H9 (cell line): Measurements from ENCODE around the gene TMEM204. TPM values are rescaled to one million over a fixed set of nuclear protein-coding genes. Genes with fewer than 3 reads are reported as not detected.

Source experiments
- DNase-seq: peaks from one replicate; pipeline ENCODE4 v3.0.0-alpha.2; 2017
- H2AFZ ChIP-seq: one replicate; pipeline ENCODE4 v1.6.1; 2013; ENCODE audit warnings: mild to moderate bottlenecking, low read length, control low read depth, moderate library complexity
- H2AK5ac ChIP-seq: 2 replicates; pipeline ENCODE4 v1.6.1; 2013; ENCODE audit warnings: low read length, control low read depth, mixed read lengths; ENCODE audit not compliant: insufficient read length
- H2BK120ac ChIP-seq: one replicate; pipeline ENCODE4 v1.6.1; 2013; ENCODE audit warnings: low read depth, mild to moderate bottlenecking, low read length, control low read depth, inconsistent platforms; ENCODE audit not compliant: poor library complexity, severe bottlenecking
- H2BK12ac ChIP-seq: 2 replicates; pipeline ENCODE4 v1.6.1; 2013; ENCODE audit warnings: low read length, control low read depth, mixed read lengths, low read depth; ENCODE audit not compliant: insufficient read length
- H2BK15ac ChIP-seq: 2 replicates; pipeline ENCODE4 v1.6.1; 2013; ENCODE audit warnings: low read depth, low read length, control low read depth
- H2BK20ac ChIP-seq: one replicate; pipeline ENCODE4 v1.6.1; 2013; ENCODE audit warnings: low read depth, mild to moderate bottlenecking, low read length, control low read depth, inconsistent platforms; ENCODE audit not compliant: poor library complexity, severe bottlenecking
- H2BK5ac ChIP-seq: 2 replicates; pipeline ENCODE4 v1.6.1; 2013; ENCODE audit warnings: low read length, control low read depth, mixed read lengths; ENCODE audit not compliant: insufficient read length
- H3K14ac ChIP-seq: 2 replicates; pipeline ENCODE4 v1.6.1; 2013; ENCODE audit warnings: low read length, control low read depth; ENCODE audit not compliant: insufficient read depth
- H3K18ac ChIP-seq: 2 replicates; pipeline ENCODE4 v1.6.1; 2013; ENCODE audit warnings: low read depth, mild to moderate bottlenecking, mixed read lengths, low read length, control low read depth; ENCODE audit not compliant: insufficient read length
- H3K23ac ChIP-seq: 2 replicates; pipeline ENCODE4 v1.6.1; 2013; ENCODE audit warnings: low read length, control low read depth, mixed read lengths, low read depth; ENCODE audit not compliant: insufficient read length
- H3K23me2 ChIP-seq: 2 replicates; pipeline ENCODE4 v1.6.1; 2013; ENCODE audit warnings: low read depth, mild to moderate bottlenecking, mixed read lengths, low read length, control low read depth; ENCODE audit not compliant: insufficient read length, poor library complexity, severe bottlenecking
- H3K27ac ChIP-seq: 2 replicates; pipeline ENCODE4 v1.5.1; 2013; ENCODE audit warnings: low read length, control low read depth, mixed read lengths, low read depth; ENCODE audit not compliant: insufficient read length
- H3K27me3 ChIP-seq: 2 replicates; pipeline ENCODE4 v1.6.1; 2013; ENCODE audit warnings: low read length, control low read depth, inconsistent platforms; ENCODE audit not compliant: insufficient read depth
- H3K4ac ChIP-seq: 2 replicates; pipeline ENCODE4 v1.6.1; 2013; ENCODE audit warnings: low read depth, mild to moderate bottlenecking, control low read depth, inconsistent platforms, low read length, moderate library complexity
- H3K4me1 ChIP-seq: 2 replicates; pipeline ENCODE4 v1.6.1; 2013; ENCODE audit warnings: low read length, control low read depth, inconsistent platforms; ENCODE audit not compliant: insufficient read depth
- H3K4me2 ChIP-seq: 2 replicates; pipeline ENCODE4 v1.6.1; 2013; ENCODE audit warnings: low read length, control low read depth, mixed read lengths; ENCODE audit not compliant: insufficient read length, insufficient read depth
- H3K56ac ChIP-seq: 2 replicates; pipeline ENCODE4 v1.6.1; 2013; ENCODE audit warnings: low read depth, mild to moderate bottlenecking, mixed read lengths, low read length, control low read depth; ENCODE audit not compliant: insufficient read length
- H3K79me1 ChIP-seq: 2 replicates; pipeline ENCODE4 v1.6.1; 2013; ENCODE audit warnings: low read depth, mild to moderate bottlenecking, moderate library complexity, low read length, control low read depth, inconsistent platforms; ENCODE audit not compliant: insufficient read depth, poor library complexity, severe bottlenecking
- H3K79me2 ChIP-seq: 2 replicates; pipeline ENCODE4 v1.6.1; 2013; ENCODE audit warnings: low read length, control low read depth, inconsistent platforms; ENCODE audit not compliant: insufficient read depth
- H3K9ac ChIP-seq: 2 replicates; pipeline ENCODE4 v1.6.1; 2013; ENCODE audit warnings: low read length, control low read depth, mixed read lengths; ENCODE audit not compliant: insufficient read length; ENCODE audit errors: extremely low read depth
- H3K9me3 ChIP-seq: one replicate; pipeline ENCODE4 v1.6.1; 2013; ENCODE audit warnings: low read depth, low read length, inconsistent platforms; ENCODE audit not compliant: control insufficient read depth
- H3T11ph ChIP-seq: one replicate; pipeline ENCODE4 v1.6.1; 2013; ENCODE audit warnings: mild to moderate bottlenecking, low read length, control low read depth, inconsistent platforms
- H4K20me1 ChIP-seq: one replicate; pipeline ENCODE4 v1.6.1; 2013; ENCODE audit not compliant: control insufficient read depth, insufficient read length, insufficient read depth
- H4K5ac ChIP-seq: 2 replicates; pipeline ENCODE4 v1.6.1; 2013; ENCODE audit warnings: low read depth, mild to moderate bottlenecking, mixed read lengths, low read length, control low read depth; ENCODE audit not compliant: insufficient read length
- H4K8ac ChIP-seq: replicated peaks from 2 replicates; pipeline ENCODE4 v1.6.1; 2013; ENCODE audit warnings: low read length, control low read depth, mixed read lengths, low read depth; ENCODE audit not compliant: insufficient read length
- H4K91ac ChIP-seq: 2 replicates; pipeline ENCODE4 v1.6.1; 2013; ENCODE audit warnings: low read depth, mild to moderate bottlenecking, moderate library complexity, mixed read lengths, low read length, control low read depth; ENCODE audit not compliant: insufficient read length
- H3K27ac Mint-ChIP-seq, 3 experiments: 2 replicates in 2 of 3; 3 replicates in 1 of 3; pipeline ENCODE4 v1.8.0; 2020 to 2021; ENCODE audit warnings: mixed read lengths in 3 of 3, mild to moderate bottlenecking in 1 of 3, moderate library complexity in 1 of 3
- H3K27me3 Mint-ChIP-seq: 2 replicates; pipeline ENCODE4 v1.8.0; 2021; ENCODE audit warnings: low read depth, mild to moderate bottlenecking, moderate library complexity, mixed read lengths
- H3K36me3 Mint-ChIP-seq, 3 experiments: 2 replicates in 2 of 3; 3 replicates in 1 of 3; pipeline ENCODE4 v1.8.0; 2020 to 2021; ENCODE audit warnings: low read depth in 3 of 3, mixed read lengths in 3 of 3; ENCODE audit not compliant: insufficient read depth in 1 of 3
- H3K4me1 Mint-ChIP-seq, 2 experiments: 2 replicates each; pipeline ENCODE4 v1.8.0; 2020; ENCODE audit warnings: mixed read lengths in 2 of 2
- H3K4me3 Mint-ChIP-seq, 2 experiments: 2 replicates in 1 of 2; 3 replicates in 1 of 2; pipeline ENCODE4 v1.8.0; 2020 to 2021; ENCODE audit warnings: mild to moderate bottlenecking in 2 of 2, mixed read lengths in 2 of 2, moderate library complexity in 1 of 2
- H3K9me3 Mint-ChIP-seq, 2 experiments: 2 replicates in 1 of 2; 3 replicates in 1 of 2; pipeline ENCODE4 v1.8.0; 2020; ENCODE audit warnings: mild to moderate bottlenecking in 2 of 2, mixed read lengths in 2 of 2, moderate library complexity in 1 of 2
- CTCF ChIP-seq: fragments of 200-600 bp; sonication (generic); conservative IDR thresholded peaks from 3 replicates; pipeline ENCODE4 v1.8.0; 2021; ENCODE audit warnings: antibody characterized with exemption, mild to moderate bottlenecking
- WGBS: extraction: QIAGEN DNeasy Blood & Tissue Kit; methylation state at CpG from one replicate; pipeline ENCODE4 v1.1.7; 2013; ENCODE audit warnings: missing lambda C conversion rate, low lambda C conversion rate, mixed read lengths; ENCODE audit not compliant: insufficient read length; ENCODE audit errors: extremely low coverage; 5-methylcytosine and 5-hydroxymethylcytosine counted together
- total RNA-seq: library from RNA; stranded (reverse); gene quantifications from 2 replicates; pipeline ENCODE4 v1.2.1, GENCODE V29; 2021

TMEM204 gene
- total RNA-seq, 1 experiment from 2014 or later: not detected

- H3K27ac Mint-ChIP-seq: no peak overlapping the region
- Histone ChIP-seq H4K5ac (no peak overlapping the region), H2BK20ac (no peak overlapping the region), H2BK12ac (no peak overlapping the region), H3T11ph (no peak overlapping the region), H3K56ac (no peak overlapping the region), H3K79me2 (no peaks in the 10 kb centered on the region), H3K9ac (no peak overlapping the region), H3K4me2 (no peak overlapping the region), H4K8ac (no peak overlapping the region), H3K4ac (no peak overlapping the region), H3K14ac (no peak overlapping the region), H3K27me3 (no peaks in the 10 kb centered on the region), H3K27ac (no peak overlapping the region), H4K91ac (no peak overlapping the region), H3K18ac (no peak overlapping the region), H3K9me3 (no peaks in the 10 kb centered on the region), H3K23ac (no peak overlapping the region), H2BK5ac (no peak overlapping the region), H2AFZ (no peak overlapping the region), H3K23me2 (no peaks in the 10 kb centered on the region), H3K4me1 (no peaks in the 10 kb centered on the region), H3K79me1 (no peaks in the 10 kb centered on the region), H2BK120ac (no peak overlapping the region), H4K20me1 (no peaks in the 10 kb centered on the region), H2BK15ac (no peak overlapping the region), H2AK5ac (no peak overlapping the region)
- H3K9me3 Mint-ChIP-seq: no peaks in the 10 kb centered on the region; a peak in 1 of 5 replicates
- no peak for DNase-seq
- H3K27me3 Mint-ChIP-seq: no peaks in the 10 kb centered on the region
- H3K4me3 Mint-ChIP-seq: no peak overlapping the region
- peaks cover 0 to 9% (median 0%) of the 10 kb centered on the region in 3 experiments; a peak in 2 of 7 replicates for H3K36me3 Mint-ChIP-seq
- no peaks in the 10 kb centered on the region; a peak in 1 of 4 replicates for H3K4me1 Mint-ChIP-seq
- TF ChIP-seq CTCF: no peak
- WGBS: no CpG with 5 or more reads among the region's 26 CpGs
Measured at GRCh38 chr16:1524366-1524765, 9.1 kb upstream of the TMEM204 start.
